NCI-H446 (cell line): ENCODE results near the gene TEX51.

Experiments
- DNase-seq, 2 experiments: peaks; one replicate each; lab custom pipeline; 2025; lab: John Stamatoyannopoulos, UW

The TEX51 gene

GRCh38 chr2:126893606-126894005 is 5.1 kb upstream of the TEX51 start:
- DNase-seq, result no peak

GRCh38 chr2:126894082-126894481 is 4.6 kb upstream of the TEX51 start:
- no peak for DNase-seq

DNA sequence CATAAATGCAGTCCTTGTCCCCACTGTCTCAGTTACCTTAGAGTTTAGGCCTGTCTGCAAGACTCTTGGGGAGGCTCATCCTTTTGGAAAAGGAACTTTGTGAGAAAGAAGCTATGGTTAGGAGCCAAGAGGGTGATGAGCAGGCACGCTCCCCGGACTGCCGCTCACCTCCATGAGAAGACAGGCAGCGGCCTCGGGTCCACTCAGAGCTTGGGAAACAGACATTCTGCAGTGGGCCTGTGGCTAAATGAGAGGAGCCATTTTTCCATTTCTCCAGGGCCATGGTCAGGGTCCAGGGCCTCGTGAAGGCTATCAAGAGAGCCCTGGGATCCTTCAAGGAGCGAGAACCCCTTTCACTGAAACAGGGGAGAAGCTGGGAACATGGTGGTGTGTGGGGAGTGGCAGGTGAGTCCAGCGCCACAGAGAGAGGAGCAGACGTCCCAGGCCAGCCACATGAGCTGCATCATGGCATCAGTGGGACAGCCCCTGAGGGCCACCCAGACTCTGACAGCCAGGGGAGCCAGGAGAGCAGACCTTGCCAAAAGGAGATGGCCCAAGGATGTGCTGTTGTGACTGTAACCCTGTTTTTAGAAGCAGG is 4.0 kb upstream of the TEX51 start:
- no peak for DNase-seq

DNA sequence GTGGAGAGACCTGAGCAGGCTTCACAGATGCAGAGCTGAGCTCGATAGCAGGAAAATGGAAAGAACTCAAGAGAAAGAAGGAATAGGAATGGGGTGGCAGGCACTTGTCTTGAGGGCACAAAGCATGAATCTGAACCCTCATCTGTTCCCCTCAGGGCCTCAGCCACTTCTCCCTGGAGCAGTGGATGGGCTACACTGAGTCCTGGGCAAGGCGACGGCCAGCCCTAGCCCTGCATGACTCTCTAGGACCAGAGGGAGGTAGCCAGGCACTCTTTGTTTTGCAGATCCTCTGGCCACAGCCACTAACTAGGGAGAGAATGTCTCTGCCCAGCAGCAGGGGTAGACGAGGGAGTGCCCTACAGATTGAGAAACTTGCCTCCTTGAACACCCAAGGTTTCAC is 3.4 kb upstream of the TEX51 start:
- DNase-seq, result no peak

- DNase-seq, result no peak
Measured at GRCh38 chr2:126896471-126896870, 2.2 kb upstream of the TEX51 start.

DNA sequence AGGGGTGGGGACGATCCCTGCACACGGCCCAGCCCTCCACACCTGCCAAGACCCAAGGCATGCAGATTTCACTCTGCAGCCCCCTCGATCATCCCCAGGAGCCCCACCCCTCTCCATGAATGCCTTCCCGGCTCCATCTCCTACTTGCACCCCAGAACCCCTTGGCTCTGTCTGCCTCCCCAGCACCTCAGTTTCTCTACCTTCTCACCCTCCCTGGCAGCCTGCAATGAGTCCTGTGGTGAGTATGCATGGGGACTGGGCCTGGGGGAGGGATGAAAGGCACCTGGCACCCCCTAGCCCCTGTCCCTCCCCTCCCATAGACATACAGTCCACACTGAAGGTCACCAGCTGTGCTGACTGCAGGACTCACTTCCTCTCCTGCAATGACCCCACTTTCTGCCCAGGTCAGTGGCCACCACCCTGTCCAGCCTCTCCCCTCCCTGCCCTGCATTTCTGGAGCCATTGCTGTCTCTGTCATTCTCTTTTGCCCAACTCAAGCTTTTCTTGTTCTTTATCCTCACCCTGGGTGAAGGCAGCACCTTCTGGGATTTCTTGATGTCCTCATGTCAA is 1.0 kb downstream of the TEX51 start:
- DNase-seq, result no peak

- no peak for DNase-seq
Measured at GRCh38 chr2:126900646-126901319, 2.1 kb downstream of the TEX51 start.

GRCh38 chr2:126901459-126901858 is 2.8 kb downstream of the TEX51 start:
- DNase-seq, result no peak

- DNase-seq, result no peak
Measured at GRCh38 chr2:126902152-126902835, 3.6 kb downstream of the TEX51 start.

DNA sequence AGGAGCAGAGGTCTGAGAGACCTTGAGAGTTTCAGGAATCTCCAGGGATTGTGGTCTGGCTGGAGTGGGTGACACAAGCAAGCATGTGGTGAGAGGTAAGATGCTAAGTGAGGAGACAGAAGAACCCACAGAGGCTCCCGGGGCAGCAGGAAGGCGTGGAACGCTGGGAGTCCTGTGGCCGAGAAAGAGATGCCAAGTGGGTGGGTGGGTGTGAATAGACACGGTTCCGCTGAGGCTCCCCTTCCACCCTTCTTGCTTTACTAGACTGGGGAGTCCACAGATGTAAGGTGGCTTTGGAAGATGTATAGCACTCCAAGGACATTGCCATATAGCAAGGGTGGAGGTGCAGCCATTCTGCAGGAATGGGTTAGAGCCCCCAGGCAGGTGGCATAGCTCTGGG is 4.2 kb downstream of the TEX51 start:
- no peak for DNase-seq

DNA sequence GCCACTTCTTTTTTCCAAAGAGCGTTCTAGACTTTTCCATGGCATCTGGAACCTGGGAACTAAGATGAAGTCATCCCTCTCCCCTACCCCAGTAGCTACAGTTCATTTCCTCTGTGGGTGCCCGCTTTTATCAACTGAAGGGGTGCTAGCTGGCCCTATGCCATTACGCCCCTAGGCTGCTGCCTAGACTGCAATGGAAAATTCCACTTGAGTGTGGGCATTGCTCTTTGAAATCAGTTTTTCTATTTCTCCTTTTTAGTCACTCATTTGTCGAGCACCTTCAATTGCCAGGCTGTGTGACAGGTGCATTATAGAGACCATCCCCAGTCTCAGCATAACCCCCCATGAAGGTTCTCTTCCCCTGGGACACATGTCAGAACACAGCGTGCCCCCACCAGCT is 7.3 kb downstream of the TEX51 start:
- DNase-seq, result no peak

- DNase-seq, result no peak
Measured at GRCh38 chr2:126906781-126907180, 8.1 kb downstream of the TEX51 start.

DNA sequence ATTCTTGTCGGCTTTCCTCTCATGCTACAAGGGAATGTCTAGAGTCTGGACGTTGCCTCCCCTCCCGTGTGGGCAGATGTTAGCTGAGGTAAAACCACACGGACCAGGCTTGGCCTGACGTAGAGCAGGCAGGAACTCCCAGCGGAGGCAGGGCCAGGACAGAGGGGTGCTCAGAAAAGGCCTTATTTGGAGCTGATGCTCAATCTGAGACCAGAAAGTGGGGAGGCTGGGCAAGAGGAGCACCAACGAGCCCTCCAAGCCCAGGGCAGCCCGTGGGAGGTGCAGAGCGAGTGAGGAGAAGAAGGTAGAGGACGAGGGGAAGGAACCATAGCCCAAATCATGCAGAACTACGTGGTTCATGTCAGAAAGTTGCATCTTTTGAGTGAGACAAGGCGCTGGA is 9.0 kb downstream of the TEX51 start:
- no peak for DNase-seq

DNA sequence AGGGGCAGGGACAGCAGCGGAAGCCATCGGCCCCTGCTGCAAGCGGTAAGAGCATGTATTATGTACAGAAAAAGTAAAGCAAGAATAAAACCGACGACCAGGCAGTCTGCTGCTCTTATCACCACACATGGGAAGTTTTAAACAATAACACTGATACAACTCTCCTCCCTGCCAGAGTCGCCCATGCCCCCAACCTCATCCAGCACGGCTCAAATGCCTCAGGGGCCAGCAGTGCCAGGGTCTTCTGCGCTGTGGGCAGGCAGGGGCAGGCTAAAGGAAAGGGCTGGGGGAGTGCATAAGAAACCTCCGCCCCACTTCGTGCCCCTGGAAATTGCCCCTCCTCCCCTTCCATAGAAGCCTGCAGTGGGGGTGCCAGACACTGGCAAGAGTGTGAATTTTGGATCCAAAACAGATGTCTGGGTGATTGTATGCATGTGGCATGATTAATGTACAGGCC is 10.1 kb downstream of the TEX51 start:
- no peak for DNase-seq

DNA sequence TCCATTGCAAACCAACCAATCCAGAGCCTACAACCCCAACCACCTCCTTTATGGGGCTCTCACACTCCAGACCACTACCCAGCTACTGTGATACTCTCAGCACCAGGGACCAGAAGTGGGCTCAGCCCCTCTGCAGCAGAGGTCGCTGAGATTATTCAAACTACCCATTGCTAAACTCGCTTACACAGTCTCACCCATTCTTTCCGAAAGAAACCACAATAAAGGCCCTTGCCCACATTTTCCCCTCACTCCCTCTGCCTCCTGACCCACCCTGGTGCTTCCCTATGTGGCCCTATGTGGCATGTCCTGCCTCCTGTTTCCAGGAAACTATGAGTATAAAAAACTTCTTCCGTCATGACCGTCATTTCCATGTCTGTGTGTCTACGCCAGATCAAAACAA is 10.7 kb downstream of the TEX51 start:
- DNase-seq, result no peak

GRCh38 chr2:126909781-126910180 is 11.1 kb downstream of the TEX51 start:
- no peak for DNase-seq

DNA sequence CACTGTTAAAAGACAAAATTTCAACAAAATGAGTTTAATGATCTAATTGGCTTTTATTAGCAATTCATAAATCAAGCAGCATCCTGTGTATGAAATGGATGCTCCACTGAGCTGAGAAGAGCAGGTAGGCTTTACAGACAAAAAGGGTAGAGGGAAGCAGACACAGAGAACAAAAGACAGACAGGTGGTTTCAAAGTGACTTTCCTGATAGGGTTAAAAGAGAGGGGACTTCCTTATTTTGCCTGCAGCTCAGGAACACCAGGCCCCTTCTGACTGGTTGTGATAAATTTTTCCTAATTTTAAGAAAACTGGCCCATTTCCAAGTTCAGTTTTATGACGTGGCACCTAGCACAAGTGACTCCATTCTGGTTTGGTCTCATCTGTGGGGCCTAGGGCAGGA is 11.9 kb downstream of the TEX51 start:
- DNase-seq, result no peak

- no peak for DNase-seq
Measured at GRCh38 chr2:126911111-126911796, 12.6 kb downstream of the TEX51 start.

- no peak for DNase-seq
Measured at GRCh38 chr2:126912201-126912600, 13.5 kb downstream of the TEX51 start.

DNA sequence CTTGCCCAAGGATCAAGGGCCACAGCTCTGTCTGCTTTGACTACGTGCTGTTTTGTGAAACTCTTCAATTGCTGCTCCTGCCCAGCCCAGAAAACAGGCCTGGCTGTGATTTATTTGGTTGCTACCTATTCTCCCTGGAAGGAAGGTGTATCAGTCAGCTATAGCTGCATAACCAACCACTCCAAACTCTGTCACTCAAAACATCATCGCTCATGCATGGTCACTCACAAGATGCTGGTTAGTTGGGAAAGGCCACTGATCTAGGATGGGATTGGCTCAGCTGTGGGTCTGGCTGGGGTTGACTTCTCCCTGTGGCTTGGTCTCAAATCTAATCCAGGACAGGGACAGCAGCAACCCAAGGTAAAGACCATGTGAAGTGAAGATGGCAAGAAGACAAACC is 14.6 kb downstream of the TEX51 start:
- DNase-seq, result no peak

DNA sequence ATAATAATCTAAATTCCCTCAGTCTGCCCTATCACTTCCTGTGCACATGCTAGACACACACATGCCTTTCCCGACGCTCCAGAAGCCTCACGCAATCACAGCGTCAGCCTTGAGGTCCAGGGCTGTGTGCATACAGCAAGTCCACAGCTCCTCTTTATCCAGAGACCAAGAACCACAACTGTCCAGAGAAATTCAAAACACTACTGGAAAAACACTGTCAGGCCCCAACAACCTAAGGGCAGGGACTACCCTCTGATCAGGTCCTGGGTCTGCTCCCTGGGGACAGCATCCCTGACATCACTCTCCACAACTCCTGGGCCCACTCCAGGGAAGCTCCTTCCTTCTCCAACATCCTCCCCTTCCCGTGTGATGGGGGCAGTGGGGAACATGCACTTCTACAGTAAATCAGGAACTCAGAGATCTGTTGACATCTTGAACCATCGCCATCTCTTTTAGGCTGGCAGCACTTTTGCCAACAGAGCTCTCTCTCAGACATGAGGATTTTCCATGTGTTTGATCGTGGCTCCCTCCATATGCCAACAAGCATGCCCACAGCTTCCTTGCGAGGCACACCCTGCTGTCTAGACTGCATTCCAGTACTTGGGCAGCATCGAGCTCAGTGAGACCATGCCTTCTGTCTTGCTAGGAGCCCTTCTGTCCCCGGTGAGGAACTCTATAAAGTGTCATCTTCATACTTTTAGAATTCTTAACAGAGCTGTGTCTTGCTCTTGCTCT is 15.4 kb downstream of the TEX51 start:
- DNase-seq, result no peak
